ENCODE data around the gene HBG1. TPM values are rescaled to one million over a fixed set of nuclear protein-coding genes. Genes with fewer than 3 reads are reported as not detected.

Gene HBG1
- total RNA-seq, 1 donor: not detected

GRCh38 chr11:5289696-5290095 is 40.0 kb upstream of the HBG1 start:
- H3K4me3 ChIP-seq (ENCODE audit: low read depth, low read length): no peak overlapping the region
- no peak for DNase-seq (ENCODE audit: low read depth)
- no peak for TF ChIP-seq CTCF (IDR thresholded peaks at IDR 0.05; ENCODE audit: insufficient read depth, low read depth, low read length)

GRCh38 chr11:5288906-5289550 is 39.4 kb upstream of the HBG1 start:
- no peak for DNase-seq (ENCODE audit: low read depth)
- TF ChIP-seq CTCF (IDR thresholded peaks at IDR 0.05; ENCODE audit: insufficient read depth, low read depth, low read length): no peak
- H3K4me3 ChIP-seq (ENCODE audit: low read depth, low read length): no peak overlapping the region

GRCh38 chr11:5288108-5288905 is 38.6 kb upstream of the HBG1 start:
- DNase-seq (ENCODE audit: low read depth): no peak
- no peak overlapping the region for H3K4me3 ChIP-seq (ENCODE audit: low read depth, low read length)
- TF ChIP-seq CTCF (IDR thresholded peaks at IDR 0.05; ENCODE audit: insufficient read depth, low read depth, low read length): no peak

- no peak for TF ChIP-seq CTCF (IDR thresholded peaks at IDR 0.05; ENCODE audit: insufficient read depth, low read depth, low read length)
- no peak for DNase-seq (ENCODE audit: low read depth)
- H3K4me3 ChIP-seq (ENCODE audit: low read depth, low read length): no peak overlapping the region
These were observed 37.2 kb upstream of the HBG1 start for GRCh38 chr11:5286901-5287300.

- H3K4me3 ChIP-seq (ENCODE audit: low read depth, low read length): no peak overlapping the region
- no peak for DNase-seq (ENCODE audit: low read depth)
- no peak for TF ChIP-seq CTCF (IDR thresholded peaks at IDR 0.05; ENCODE audit: insufficient read depth, low read depth, low read length)
These were observed 36.7 kb upstream of the HBG1 start for GRCh38 chr11:5286351-5286750.

GRCh38 chr11:5285703-5286340 is 36.2 kb upstream of the HBG1 start:
- DNase-seq (ENCODE audit: low read depth): no peak
- no peak for TF ChIP-seq CTCF (IDR thresholded peaks at IDR 0.05; ENCODE audit: insufficient read depth, low read depth, low read length)
- H3K4me3 ChIP-seq (ENCODE audit: low read depth, low read length): no peak overlapping the region

Data from fibroblast of villous mesenchyme (primary cell).